NK-92 (cell line): ENCODE measurements around the gene COMMD7.
"Not testable (repeated sequence)": the region's sequence is repeated elsewhere in the genome, so short reads cannot be mapped to it uniquely, and the experiment has no call there.

Source experiments
- DNase-seq: peaks from one replicate; lab custom pipeline; 2025; ENCODE audit not compliant: unreplicated experiment; lab: John Stamatoyannopoulos, UW

COMMD7 gene

GRCh38 chr20:32765230-32765875 is 22.1 kb upstream of the COMMD7 start:
- DNase-seq, result not testable (repeated sequence)

- DNase-seq, result no peak
Observed at GRCh38 chr20:32764005-32764960, 21.0 kb upstream of the COMMD7 start.

GRCh38 chr20:32763202-32764004 is 20.1 kb upstream of the COMMD7 start:
- DNase-seq, result no peak

DNA sequence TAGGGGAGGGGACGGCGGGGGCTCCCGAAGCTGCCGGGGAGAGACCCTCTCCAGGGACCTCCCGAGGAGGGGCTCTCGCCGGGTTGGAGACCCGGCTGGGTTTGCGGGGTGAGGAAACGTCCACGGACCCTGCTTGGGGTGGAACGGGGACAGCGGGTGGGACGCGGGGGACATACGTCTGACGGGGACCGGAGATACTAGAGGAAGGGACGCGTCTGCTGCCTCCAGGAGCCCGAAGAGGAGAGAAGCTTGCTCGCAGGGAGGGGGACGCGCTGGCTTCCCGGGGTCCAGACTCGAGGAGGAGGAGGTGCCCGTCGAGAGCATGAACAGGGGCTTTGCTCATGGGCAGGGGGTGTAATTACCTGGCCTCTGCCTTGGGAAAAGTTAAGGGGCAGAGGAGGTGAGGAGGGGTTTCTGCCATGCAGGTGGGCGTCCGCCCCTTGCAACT is 19.5 kb upstream of the COMMD7 start:
- no peak for DNase-seq

- no peak for DNase-seq
Observed at GRCh38 chr20:32761831-32762753, 18.8 kb upstream of the COMMD7 start, which contains the start of gene DNMT3B. DNMT3B (plus strand) TSS chr20:32762385; CDS start chr20:32780324, 17,939 bp downstream.

- no peak for DNase-seq
Observed at GRCh38 chr20:32761417-32761830, 18.2 kb upstream of the COMMD7 start.

GRCh38 chr20:32756156-32756555 is 12.9 kb upstream of the COMMD7 start:
- DNase-seq, result no peak

DNA sequence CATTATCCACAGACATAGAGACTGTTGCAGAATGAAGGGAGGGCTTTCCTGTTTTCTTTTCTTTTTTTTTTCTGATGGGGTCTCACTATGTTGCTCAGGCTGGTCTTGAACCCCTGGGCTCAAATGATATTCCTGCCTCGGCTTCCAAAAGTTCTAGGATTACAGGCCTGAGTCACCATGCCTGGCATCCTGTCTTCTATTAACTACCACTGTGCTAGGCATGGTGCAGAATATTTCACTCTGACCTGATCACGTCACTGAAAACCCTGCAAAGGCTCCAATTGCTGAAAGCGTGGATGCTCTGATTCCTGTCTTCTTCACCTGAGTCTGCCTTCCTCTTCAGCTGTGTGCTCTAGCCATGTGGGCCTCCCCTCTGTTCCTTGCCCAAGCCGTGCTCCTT is 10.5 kb upstream of the COMMD7 start:
- no peak for DNase-seq

GRCh38 chr20:32752458-32753250 is 9.4 kb upstream of the COMMD7 start:
- DNase-seq, result no peak

GRCh38 chr20:32751702-32752457 is 8.6 kb upstream of the COMMD7 start:
- no peak for DNase-seq

- DNase-seq, result no peak
Observed at GRCh38 chr20:32751293-32751692, 8.0 kb upstream of the COMMD7 start.

DNA sequence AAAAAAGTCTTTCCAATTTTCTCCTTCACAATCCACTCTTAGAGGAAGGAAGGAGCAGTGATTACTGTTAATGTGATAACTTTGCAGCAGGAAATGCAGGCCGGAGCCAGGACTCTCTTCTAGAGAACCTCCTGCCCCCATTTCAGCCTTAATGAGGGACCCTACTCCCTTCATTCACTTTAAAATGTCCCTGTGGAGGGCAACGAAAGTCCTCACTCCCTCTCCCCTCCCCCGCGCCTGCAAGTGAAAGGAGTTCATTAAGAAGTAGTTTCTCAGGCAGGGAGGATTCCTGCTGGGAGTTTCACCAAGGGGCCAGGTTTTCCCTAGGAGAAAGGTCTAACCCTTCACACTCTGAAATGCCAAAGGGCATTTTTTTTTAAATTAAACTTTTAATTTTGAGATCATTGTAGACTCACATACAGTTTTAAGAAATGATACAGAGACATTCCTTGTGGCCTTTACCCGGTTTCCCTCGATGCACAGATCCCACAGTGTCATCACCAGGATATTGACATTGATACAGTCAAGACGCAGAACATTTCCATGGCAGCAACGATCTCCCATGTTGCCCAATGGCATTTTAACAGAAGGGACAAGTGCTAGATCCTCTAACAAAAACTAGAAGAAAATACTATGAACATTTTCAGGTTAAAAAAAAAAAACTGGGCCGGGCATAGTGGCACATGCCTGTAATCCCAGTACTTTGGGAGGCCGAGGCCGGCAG is 6.8 kb upstream of the COMMD7 start:
- DNase-seq, result no peak

DNA sequence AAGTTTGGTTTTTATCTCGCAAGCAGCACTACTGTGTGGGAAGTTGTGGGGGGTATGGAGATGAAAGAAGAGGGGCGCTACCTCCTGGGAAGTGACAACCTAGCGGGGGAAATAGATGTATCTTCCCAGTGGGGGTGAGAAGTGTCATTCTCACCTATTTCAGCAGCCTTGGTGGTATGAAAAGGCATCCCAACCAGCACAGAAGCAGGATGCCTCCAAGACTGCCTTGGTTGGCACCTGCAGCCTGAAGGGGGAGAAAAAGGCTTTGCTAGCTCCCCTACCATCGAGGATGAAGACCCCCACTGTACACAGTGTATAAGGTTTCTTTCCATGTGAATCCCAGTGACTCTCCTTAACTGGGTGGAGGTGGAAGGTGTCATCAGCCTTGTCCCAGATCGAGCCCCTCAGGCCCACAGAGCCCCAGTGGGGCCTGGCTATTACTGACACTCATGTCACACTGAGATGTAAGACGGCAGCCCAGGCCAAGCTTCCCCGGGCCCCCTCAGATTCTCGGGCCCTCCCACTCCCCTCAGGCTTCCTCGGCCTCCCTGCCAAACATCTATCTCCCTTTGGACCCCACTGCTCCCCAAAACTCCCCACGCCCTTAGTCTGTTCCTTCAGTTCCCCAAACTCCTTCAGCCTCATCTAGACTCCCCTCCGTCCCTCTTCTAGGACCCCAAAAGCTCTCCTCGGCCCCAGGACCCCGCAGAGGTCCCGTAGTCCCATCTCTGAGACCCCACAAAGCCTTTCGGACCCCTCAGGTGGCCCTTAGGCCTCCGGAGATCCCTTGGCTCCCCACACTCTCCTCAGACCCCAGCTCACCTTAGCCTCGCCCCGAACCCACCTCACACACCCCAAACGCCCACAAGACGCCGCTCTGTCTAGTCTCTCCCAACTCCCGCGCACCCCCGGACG is 688 bp downstream of the COMMD7 start:
- DNase-seq, result no peak

GRCh38 chr20:32741151-32741550 is 2.1 kb downstream of the COMMD7 start:
- no peak for DNase-seq

- no peak for DNase-seq
Observed at GRCh38 chr20:32737371-32738223, 5.7 kb downstream of the COMMD7 start.

- DNase-seq, result no peak
Observed at GRCh38 chr20:32731882-32732266, 11.4 kb downstream of the COMMD7 start.
